Left kidney (tissue), 2 donors: Measurements from ENCODE around the gene COL18A1. TPM values are rescaled to one million over a fixed set of nuclear protein-coding genes. Genes with fewer than 3 reads are reported as not detected.

ENCODE experiments used
- DNase-seq: peaks from one replicate; pipeline ENCODE4 v3.0.0-alpha.2; 2013
- polyA plus RNA-seq: library from polyadenylated mRNA; unstranded; fragments of 120-200 nt; gene quantifications from one replicate; pipeline ENCODE4 v1.2.1, GENCODE V29; 2013; ENCODE audit not compliant: insufficient read length

The COL18A1 gene
- polyA plus RNA-seq, 1 donor = 104 TPM

DNA sequence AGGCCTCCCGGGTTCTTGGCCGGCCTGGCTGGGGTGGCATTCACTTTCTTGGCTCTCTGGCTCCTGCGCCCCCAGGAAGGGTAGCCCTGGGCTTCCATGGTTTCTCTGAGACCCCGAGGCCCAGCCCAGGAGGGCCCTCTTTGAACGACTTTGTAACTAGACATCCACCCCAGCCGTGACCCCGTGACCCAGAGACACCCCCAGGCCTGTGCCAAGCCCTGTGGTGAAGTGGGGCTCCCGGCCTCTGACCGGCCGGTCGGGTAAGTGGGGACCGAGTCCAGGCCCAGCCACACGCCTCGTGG lies 64.0 kb downstream of the COL18A1 start:
- DNase-seq = no peak

DNA sequence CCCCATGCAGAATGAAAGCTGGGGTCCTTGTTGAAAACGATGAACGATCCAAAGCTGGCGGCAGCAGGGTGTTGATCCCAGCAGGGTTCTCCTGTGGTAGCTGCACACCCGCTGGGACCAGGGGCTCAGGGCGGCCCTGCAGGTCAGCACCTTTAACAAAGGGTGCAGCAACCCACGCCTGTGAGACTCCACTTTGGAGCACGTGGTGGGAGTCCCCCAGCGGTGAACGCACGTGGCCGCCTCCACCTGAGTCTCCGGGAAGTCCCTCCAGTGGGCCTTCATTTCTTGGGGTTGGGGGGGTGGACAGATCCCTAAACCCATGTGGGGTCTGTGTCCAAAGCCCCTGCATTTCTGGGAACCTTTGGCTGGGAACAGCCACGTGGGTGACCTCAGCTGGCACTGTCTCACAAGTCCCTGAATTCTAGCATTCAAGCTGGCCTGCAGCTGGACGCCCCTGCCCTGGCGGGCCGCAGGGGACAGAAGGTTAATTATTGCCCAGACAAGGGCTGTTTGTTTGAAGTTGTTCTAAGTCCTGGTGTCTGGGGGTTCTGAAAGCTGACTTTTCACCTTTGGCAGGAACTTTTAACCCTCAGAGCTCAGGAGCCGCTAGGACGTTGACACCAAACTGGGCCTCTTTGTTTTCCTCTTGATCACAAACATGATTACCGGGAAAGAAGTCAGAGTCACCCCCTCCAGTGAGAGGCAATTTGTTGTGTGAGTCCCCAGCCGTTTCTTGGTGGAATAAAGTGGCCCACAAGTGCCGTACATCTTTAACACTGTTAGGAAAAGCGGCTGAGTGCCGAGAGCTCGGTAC lies 64.5 kb downstream of the COL18A1 start:
- DNase-seq = peak; percentile 29

GRCh38 chr21:45470087-45470515 lies 65.1 kb downstream of the COL18A1 start:
- DNase-seq = peak; percentile 12

DNA sequence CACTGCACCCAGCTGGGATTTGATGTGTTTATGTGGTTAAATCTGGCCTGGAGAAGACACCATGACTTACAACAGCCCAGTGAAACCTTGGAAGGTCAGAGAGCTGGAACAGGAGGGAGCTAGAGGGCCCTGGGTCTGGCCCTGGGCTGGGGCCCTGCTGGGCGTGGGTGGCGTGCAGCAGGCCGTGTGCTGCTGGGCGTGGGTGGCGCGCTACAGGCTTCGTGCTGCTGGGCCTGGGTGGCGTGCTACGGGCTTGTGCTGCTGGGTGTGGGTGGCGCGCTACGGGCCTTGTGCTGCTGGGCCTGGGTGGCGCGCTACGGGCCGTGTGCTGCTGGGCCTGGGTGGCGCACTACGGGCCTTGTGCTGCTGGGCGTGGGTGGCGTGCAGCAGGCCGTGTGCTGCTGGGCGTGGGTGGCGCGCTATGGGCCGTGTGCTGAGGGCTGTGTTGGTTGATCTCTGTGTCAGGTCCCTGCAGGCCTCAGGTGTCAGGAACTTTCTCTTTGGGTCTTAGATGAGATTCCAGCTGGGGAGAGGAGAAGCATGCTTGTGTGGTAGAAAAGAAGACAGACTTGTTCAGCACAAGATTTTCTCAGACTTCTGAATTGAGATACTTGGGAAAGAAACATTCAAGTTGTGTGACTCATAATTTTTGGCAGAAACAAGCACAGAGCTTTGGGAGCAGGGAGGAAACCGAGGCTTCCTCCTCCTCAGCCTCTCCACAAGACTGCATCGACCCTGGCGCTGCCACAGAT lies 66.0 kb downstream of the COL18A1 start:
- no peak for DNase-seq

- DNase-seq = peak; percentile 27
Observed at GRCh38 chr21:45471525-45472221, 66.7 kb downstream of the COL18A1 start.

DNA sequence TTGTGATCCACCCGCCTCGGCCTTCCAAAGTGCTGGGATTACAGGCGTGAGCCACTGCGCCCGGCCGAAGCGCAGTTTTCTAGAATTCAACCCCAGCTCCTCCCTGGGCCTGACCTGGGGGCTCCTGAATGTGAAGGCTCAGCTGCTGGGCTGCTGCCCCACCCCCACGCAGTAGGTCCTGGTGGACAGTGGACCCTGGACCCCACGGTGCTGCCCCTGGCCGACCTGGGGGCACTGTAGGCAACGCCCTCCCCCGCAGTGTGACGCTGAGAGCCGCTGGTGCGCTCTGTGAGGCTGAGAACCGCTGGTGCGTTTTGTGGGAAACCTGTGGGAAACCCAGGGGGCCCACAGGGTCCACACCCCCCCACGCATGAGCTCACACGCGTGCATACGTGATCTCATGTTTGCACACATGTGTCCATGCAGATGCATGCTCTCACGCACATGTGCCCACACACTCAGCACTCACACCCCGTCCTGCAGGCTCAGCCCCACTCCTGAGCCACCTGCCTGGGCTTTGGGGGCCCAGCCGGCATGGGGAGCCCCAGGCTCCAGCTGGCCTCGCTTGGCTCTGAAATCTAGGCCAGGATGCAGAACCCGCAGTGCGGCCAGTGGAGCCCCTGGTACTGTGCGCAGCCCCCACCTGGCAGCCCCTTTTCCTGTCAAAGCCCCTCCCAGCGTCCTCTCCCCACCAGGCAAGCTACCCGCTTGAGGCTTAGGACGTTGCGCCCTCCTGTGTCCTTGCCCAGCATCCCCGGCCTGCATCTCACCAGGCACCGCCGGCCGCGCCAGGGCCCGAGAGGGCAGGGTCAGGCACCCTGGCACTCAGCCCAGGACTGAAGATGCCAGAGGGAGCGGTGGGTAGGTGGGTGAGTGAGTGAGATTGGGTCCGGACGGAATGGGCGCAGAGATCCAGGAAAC lies 67.7 kb downstream of the COL18A1 start:
- DNase-seq = no peak

DNA sequence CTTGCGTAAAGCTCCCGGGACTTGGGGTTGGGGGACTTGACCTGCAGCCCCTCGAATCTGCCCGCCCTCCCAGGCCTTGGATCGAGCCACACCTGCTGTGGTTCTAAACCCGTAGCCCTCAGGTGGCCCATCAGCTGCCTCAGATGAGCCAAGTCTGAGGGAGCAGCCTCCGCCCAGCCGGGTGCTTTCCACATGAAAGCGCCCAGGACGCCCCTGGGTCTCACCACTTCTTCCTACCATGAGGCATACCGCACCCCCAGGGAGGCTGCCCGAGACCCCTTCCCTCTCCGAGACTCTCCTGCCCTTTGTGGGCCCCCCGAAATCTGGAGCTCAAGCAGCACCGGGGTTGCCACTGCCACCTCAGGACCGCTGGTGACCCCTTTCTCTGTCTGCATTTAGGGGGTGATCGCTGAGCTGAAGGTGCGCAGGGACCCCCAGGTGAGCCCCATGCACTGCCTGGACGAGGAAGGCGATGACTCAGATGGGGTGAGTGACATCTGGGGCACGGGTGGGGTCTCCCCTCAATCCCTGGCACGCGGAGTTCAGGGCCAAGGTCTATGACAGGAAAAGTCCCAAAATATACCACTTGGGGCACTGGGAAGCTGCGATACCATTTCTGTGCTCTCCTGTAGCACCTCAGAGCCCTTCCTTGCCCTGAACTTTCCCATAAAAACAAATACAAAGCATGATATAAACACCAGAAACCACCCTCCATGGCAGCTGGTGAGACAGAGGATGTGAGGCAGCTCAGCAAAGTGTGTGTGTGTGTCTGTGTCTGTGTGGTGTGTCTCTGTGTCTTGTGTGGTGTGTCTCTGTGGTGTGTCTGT lies 68.7 kb downstream of the COL18A1 start:
- DNase-seq = no peak

GRCh38 chr21:45474323-45474950 lies 69.5 kb downstream of the COL18A1 start:
- DNase-seq = no peak

- DNase-seq = no peak
Observed at GRCh38 chr21:45475004-45475685, 70.2 kb downstream of the COL18A1 start.

GRCh38 chr21:45475797-45476570 lies 71.0 kb downstream of the COL18A1 start:
- no peak for DNase-seq

- no peak for DNase-seq
Observed at GRCh38 chr21:45476582-45476981, 71.6 kb downstream of the COL18A1 start.

DNA sequence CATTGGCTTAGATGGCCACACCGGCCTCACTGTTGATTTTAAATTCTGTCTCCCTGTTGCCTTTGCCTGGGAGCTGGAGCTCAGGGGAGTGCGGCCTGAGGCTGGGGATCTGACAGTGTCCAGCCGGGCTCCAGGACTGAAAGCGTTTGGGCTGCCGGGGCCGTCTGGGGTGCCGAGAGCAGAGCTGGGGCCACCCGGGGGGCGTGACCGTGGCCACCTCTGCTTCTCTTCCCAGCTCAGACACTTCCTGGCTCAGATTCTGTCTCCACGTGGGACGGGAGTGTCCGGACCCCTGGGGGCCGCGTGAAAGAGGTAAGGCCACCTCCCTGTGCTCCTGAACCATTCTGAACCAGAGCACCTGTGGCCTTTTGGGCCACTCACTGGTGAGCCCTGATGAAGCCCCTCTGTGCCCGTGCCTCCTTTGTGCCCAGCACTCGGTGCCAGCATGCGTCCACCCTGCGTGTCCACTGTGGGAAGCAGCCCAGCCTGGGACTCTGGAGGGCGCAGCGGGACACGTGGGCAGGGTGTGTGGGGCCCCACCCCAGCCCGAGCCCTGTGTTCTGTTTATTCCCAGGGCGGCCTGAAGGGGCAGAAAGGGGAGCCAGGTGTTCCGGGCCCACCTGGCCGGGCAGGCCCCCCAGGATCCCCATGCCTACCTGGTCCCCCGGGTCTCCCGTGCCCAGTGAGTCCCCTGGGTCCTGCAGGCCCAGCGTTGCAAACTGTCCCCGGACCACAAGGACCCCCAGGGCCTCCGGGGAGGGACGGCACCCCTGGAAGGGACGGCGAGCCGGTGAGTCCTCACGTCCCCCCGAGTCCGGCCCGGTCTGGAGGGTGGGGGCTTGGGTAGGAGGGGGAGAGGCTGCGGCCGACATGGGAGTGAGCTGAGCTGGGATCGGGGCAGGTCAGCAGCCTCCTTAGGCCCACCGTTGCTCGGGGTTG lies 72.5 kb downstream of the COL18A1 start:
- DNase-seq = no peak

- DNase-seq = peak; percentile 57
Observed at GRCh38 chr21:45478115-45478801, 73.3 kb downstream of the COL18A1 start.

- DNase-seq = no peak
Observed at GRCh38 chr21:45478816-45479669, 74.1 kb downstream of the COL18A1 start.

GRCh38 chr21:45479691-45480675 lies 75.0 kb downstream of the COL18A1 start:
- no peak for DNase-seq
